HL-60 (cell line): ENCODE measurements around the gene AS3MT.

ENCODE experiments used
- DNase-seq, 2 experiments: peaks; one replicate each; pipeline ENCODE4 v3.0.0-alpha.2; 2010 to 2020; ENCODE audit warnings: low read depth in 1 of 2, low spot score in 1 of 2
- H3K27ac ChIP-seq: fragments of 250-450 bp; sonication (Bioruptor Pico); replicated peaks from 2 replicates; pipeline ENCODE4 v1.5.1; 2020; ENCODE audit warnings: mild to moderate bottlenecking, moderate library complexity
- H3K27me3 ChIP-seq: fragments of 250-450 bp; sonication (Bioruptor Pico); 2 replicates; pipeline ENCODE4 v1.5.1; 2021; ENCODE audit warnings: mild to moderate bottlenecking, moderate library complexity; ENCODE audit not compliant: insufficient read depth, poor library complexity, severe bottlenecking
- H3K4me3 ChIP-seq: replicated peaks from 2 replicates; pipeline ENCODE4 v1.5.1; 2011; ENCODE audit warnings: mild to moderate bottlenecking, control low read depth, low read length; ENCODE audit not compliant: insufficient read depth
- CTCF ChIP-seq: IDR thresholded peaks from one replicate; pipeline ENCODE4 v1.5.1; 2011; ENCODE audit warnings: low read length, control low read depth, inconsistent platforms; ENCODE audit not compliant: insufficient read depth
- GABPA ChIP-seq: IDR thresholded peaks from 2 replicates; pipeline ENCODE4 v1.6.1; 2012; ENCODE audit warnings: low read depth
- POLR2AphosphoS5 ChIP-seq: IDR thresholded peaks from 2 replicates; pipeline ENCODE4 v1.6.1; 2012; ENCODE audit warnings: low read depth
- REST ChIP-seq: IDR thresholded peaks from 2 replicates; pipeline ENCODE4 v1.6.1; 2012; ENCODE audit warnings: low read depth; ENCODE audit not compliant: insufficient replicate concordance
- SPI1 ChIP-seq: IDR thresholded peaks from 2 replicates; pipeline ENCODE4 v1.6.1; 2012; ENCODE audit warnings: low read depth, mild to moderate bottlenecking, borderline replicate concordance

AS3MT gene

GRCh38 chr10:102919992-102920739, 50.9 kb downstream of the AS3MT start:
- no peak for DNase-seq
- Histone ChIP-seq H3K27me3 (no peaks in the 10 kb centered on the region), H3K4me3 (no peak overlapping the region), H3K27ac (no peak overlapping the region)
- TF ChIP-seq CTCF = no peak
- no peak for TF ChIP-seq REST
- TF ChIP-seq GABPA = no peak
- no peak for TF ChIP-seq SPI1
- TF ChIP-seq POLR2AphosphoS5 = no peak

- DNase-seq = no peak
- TF ChIP-seq POLR2AphosphoS5 (no peak), CTCF (no peak), GABPA (no peak), REST (no peak)
- Histone ChIP-seq H3K27ac (no peak overlapping the region), H3K4me3 (no peak overlapping the region), H3K27me3 (no peaks in the 10 kb centered on the region)
These were observed 54.3 kb downstream of the AS3MT start for GRCh38 chr10:102923601-102924000.

GRCh38 chr10:102926842-102927241, 57.6 kb downstream of the AS3MT start:
- H3K4me3 ChIP-seq = no peak overlapping the region
- H3K27me3 ChIP-seq = no peaks in the 10 kb centered on the region
- TF ChIP-seq SPI1 (no peak), GABPA (no peak), REST (no peak), POLR2AphosphoS5 (no peak), CTCF (no peak)
- no peak for DNase-seq
- H3K27ac ChIP-seq = no peak overlapping the region
